Measurements from ENCODE around the gene STAU1. TPM values are rescaled to one million over a fixed set of nuclear protein-coding genes. Genes with fewer than 3 reads are reported as not detected.
"Not testable (repeated sequence)": the region's sequence is repeated elsewhere in the genome, so short reads cannot be mapped to it uniquely, and the experiment has no call there.

The STAU1 gene
- total RNA-seq, 1 experiment from 2014 or later = 66.9 TPM

DNA sequence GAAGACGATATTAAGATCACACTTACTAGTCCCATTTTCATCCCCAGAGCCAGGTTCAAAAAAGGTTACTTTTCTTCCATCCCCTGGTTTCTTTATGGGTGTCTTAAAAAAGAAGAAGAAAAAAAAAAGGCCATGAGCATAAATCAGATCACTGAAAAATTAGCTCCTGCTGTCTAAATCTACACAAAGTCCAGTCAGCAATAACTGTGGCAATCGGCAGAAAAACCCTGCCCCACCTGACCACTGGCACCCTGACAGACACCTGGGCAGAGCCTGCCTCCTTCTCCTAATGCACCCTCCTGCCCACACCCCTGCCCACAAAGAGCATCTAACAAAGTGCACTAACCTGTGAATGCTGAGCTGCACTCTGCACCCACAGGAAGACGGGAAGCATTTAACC lies 69.8 kb downstream of the STAU1 start:
- DNase-seq (ENCODE audit: low read depth) = no peak

DNA sequence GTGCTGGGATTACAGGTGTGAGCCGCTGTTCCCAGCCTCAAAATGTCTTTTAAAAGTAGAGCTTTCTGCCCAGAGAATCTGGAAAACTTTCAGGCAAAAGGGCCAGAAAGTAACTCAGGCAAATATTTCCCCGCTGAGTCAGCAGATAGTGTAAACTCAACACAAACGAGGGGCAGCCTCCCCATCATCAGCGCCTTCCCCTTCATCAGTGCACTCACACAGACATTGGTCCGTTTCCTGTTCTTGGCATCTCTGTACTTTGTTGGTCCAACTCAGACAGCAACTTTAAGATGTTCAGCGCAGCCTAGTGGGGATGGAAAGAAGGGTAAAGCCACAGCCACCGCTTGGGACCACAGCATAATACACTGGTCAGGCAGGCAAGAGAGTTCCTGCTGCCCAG lies 72.6 kb downstream of the STAU1 start:
- DNase-seq (ENCODE audit: low read depth) = no peak

DNA sequence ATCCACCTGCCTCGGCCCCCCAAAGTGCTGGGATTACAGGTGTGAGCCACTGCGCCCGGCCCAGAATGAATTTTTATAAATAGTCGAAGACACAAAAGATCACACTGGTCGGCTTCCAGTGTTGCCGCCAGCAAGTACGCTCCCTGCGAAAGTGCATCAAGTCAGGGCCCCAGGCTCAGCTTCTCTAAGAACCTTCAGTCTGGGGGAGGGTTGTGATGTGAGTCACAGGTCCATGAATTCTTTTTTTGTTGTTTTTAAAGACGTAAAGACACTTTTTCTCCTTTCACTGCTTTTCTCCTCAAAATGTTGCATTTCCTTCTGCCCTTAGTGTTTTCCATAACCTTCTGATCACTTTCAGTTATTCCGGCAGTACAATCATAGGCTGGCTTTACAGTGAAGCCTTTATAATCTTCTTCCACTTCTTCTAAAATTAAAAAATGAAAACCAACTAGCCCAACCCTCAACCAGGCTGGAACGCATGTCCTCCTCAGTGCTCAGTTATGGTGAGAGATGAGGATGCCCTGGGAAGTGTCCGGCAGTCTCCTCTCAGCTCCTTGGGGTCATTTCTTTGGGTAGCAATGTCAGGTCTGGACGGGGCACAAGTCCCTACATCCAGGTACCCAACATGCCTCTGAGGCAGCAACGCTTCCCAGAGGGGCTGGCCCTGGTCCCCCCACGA lies 75.4 kb downstream of the STAU1 start:
- peak; percentile 17 for DNase-seq (ENCODE audit: low read depth)

DNA sequence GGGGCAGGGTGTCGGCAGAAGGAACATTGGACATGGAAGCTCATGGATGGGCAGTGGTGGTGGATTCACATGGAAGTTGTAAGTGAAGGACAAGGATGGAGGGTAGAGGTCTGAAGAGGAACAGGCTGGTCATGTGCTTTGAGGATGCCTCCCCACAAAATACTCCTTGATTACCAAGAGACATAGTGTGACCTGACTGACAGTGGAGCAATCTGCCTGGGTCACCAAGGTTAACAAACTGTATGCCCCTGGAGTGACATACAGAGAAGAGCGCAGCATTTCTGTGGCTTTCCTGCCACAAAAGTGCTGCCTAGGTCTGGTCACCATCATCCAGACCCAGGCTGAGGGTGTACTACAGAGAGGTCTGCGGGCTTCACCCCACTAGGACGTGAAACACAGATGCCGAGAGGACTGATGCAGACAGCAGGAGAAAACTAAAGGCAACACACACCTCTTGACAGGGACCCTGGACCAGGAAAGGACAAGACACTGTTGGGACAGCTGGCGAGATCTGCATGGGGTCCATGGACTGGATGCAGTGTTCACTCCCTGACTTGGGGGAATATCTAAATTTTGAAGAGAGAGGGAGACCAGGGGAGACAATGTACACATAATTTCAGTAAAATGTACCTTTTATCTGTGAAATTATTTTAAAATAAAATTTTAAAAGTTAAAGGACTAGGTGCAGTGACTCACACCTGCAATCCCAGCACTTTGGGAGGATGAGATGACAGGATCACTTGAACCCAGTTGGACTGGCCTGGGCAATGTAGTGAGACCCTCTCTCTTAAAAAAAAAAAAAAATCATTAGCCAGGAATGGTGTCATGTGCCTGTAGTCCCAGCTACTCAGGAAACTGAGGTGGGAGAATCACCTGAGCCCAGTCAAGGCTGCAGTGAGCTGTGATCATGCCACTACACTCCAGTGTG lies 77.1 kb downstream of the STAU1 start:
- DNase-seq (ENCODE audit: low read depth) = no peak

DNA sequence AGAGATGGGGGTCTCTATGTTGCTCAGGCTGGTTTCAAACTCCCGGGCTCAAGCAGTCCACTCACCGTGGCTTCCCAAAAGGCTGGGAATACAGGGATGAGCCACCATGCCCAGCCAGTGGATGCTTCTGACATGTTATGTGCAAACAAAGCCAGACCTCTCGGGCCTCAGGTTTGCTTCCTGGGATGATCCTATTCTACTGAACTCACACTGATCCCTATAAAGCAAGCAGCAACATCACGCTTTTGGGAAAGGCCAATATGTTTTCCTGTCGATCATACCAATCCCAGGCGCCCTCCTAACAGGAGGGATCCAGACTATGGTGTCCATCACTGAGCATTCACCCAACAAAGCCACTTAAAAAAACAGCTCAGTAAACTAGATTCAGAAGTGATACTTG lies 81.8 kb downstream of the STAU1 start:
- DNase-seq (ENCODE audit: low read depth) = no peak

DNA sequence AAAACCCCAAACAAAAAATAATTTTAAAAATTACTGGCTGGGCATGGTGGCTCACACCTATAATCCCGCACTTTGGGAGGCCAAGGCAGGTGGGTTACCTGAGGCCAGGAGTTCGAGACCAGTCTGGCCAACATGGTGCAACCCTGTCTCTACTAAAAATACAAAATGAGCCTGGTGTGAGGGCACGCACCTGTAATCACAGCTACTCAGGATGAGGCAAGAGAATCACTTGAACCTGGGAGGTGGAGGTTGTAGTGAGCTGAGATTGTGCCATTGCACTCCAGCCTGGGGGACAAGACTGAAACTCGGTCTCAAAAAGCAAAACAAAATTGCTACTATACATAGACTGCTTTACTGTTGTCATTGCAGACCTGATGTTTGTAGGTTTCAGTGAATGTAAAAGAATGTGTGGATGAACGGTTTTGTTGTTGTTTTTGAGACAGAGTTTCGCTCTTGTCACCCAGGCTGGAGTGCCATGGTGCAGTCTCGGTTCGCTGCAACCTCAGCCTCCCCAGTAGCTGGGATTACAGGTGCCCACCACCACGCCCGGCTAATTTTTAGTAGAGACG lies 83.1 kb downstream of the STAU1 start:
- DNase-seq (ENCODE audit: low read depth) = not testable (repeated sequence)

DNA sequence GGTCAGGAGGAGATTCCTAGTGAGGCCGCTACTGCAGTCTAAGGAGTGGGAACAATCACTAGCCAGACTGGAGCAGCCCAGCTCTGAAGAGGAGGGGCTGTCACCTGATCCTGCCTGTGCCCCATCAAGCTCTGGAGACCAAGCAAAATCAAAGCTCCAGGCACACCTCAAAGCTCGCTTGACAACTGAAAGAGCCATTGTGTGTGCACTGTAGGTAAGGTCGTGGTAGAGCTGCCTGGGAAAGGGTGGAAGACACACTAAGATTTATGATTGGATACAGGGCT lies 83.8 kb downstream of the STAU1 start:
- DNase-seq (ENCODE audit: low read depth) = no peak

DNA sequence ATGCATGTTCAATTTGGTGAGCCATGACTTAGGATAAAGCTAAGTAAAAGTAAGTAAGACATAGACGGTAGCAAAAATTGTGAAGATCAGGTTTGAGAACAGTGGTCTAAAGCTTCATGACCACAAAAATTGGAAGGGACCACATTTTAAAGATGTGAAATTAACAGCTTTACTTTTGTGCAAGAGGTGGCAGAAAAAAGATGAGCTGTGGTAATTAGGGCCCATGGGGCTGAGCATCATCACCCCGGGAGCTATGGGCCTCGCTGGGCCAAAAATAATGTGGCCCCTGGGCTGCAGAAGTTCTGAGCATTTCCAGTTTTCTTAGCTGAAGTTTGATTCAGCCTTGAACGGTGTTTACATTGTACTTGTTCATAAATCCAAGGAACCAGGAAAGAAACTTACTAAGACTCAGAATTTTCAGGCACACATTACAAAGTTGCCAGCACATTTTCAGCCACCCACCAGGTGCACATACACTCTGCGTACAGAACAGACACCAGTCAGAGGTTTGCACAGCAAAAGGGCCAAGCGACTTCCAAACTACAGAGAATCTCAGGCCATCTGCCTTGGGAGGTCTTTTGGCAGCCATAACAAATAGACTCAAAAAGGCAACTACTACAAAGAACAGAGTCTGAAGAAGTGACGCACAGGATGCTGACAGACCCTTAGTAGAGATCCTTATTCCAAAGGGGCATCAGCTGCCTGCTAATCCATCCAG lies 84.3 kb downstream of the STAU1 start:
- no peak for DNase-seq (ENCODE audit: low read depth)

DNA sequence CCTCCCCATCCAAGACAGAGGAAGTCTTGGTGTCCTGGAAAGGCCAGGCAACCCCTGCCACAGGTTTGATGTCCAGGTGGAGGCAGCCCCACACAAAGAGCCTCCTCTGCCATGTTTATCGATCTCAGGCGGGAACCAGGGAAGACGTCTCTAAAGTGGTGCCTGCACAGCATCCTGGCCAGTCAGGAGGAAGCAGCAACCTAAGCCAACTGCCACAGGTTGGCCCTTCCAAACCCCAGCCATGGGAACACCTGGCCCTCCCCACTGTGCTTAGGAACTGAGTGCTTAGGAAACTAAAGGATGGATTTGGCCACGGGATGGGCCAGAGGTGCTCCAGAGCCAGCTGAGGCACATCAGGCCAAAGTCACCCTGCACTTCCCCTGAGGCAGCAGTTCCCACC lies 85.1 kb downstream of the STAU1 start:
- DNase-seq (ENCODE audit: low read depth) = no peak

DNA sequence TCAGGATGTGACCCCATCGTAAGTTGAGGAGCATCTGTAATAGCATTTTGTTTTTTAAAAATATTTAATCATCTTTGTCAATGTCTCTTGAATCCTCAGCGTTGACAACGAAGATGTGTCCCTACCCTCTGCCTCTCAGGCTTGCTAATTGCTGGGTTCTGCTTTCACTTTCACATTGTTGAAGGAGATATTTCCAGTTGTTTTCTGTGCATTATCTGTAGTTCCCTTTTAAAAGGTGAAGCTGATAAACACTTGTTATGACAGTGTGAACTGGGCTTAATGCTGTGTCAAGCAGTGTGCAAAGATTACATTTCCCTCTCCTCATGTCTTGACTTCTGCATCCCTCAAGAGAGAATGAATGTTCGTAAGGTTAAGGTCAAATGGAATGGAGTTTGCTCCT lies 87.2 kb downstream of the STAU1 start:
- no peak for DNase-seq (ENCODE audit: low read depth)

DNA sequence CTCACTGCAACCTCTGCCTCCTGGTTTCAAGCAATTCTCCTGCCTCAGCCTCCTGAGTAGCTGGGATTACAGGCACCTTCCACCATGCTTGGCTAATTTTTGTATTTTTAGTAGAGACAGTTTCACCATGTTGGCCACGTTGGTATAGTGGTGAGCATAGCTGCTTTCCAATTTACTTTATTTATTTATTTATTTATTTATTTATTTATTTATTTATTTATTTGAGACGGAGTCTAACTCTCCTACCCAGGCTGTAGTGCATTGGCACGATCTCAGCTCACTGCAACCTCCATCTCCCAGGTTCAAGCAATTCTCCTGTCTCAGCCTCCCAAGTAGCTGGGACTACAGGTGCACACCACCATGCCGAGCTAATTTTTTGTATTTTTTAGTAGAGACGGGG lies 87.8 kb downstream of the STAU1 start:
- not testable (repeated sequence) for DNase-seq (ENCODE audit: low read depth)

DNA sequence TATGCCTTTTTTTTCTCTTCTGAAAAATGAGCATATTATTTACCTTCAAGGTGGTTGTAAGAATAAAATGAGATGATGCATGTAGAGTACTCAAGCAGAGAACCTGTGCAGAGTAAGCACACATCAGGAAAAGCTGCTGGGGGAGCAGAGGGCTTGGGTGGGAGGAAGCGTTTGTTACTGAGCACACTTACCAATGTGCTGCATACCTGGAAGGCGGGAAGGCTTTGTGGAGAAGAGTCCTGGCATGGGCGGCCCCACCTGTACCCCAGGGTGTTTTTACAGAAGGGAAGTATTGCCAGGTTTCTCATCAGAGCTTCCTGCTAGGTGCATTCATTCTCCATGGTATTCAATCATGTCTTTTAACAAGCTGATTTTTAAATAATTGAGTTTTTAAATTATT lies 89.1 kb downstream of the STAU1 start:
- DNase-seq (ENCODE audit: low read depth) = no peak

DNA sequence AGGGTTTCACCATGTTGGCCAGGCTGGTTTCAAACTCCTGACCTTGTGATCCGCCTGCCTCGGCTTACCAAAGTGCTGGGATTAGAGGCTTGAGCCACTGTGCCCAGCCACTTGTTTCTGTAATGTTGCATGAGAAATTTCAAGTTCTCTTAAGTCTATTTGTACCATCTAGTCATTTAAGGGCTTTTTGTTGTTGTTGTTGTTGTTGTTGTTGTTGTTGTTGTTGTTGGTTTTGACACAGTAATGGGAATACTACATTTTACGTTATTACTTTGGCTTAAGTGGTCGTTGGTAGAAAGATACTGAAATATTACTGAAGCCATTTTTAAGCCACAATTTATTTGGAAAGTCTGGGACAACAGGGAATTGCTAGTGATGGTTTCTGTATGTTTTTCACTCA lies 90.0 kb downstream of the STAU1 start:
- no peak for DNase-seq (ENCODE audit: low read depth)

DNA sequence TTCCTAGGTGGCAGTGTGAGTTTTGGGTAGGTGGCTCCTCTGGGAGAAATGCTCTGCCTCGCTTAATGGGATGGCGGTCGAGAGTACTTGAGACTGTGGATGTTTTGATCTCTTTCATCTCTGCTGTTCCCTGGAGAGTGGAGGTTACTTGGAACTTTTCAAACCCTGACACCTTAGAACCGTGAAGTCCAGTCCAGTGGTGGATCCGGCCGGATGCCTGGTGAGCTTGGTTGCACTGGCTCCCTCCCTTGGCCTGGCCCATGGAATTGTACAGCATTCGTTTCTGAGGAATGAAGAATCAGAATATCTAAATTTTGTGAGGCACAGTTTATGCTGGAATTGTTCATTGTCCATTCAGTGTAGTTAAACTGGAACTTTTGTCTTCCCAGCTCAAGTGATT lies 91.0 kb downstream of the STAU1 start:
- DNase-seq (ENCODE audit: low read depth) = no peak

DNA sequence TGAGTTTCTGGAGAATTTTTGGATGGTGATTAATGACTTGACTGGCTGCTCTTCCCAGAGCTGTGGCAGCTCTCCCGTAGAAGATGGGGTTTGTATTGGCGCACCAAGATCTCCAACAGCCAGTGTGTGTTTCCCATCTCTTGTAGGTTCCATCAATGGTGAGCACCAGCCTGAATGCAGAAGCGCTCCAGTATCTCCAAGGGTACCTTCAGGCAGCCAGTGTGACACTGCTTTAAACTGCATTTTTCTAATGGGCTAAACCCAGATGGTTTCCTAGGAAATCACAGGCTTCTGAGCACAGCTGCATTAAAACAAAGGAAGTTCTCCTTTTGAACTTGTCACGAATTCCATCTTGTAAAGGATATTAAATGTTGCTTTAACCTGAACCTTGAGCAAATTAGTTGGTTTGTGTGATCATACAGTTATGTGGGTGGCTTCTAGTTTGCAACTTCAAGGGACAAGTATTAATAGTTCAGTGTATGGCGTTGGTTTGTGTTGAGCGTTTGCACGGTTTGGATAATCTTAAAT lies 91.9 kb downstream of the STAU1 start:
- DNase-seq (ENCODE audit: low read depth) = no peak

DNA sequence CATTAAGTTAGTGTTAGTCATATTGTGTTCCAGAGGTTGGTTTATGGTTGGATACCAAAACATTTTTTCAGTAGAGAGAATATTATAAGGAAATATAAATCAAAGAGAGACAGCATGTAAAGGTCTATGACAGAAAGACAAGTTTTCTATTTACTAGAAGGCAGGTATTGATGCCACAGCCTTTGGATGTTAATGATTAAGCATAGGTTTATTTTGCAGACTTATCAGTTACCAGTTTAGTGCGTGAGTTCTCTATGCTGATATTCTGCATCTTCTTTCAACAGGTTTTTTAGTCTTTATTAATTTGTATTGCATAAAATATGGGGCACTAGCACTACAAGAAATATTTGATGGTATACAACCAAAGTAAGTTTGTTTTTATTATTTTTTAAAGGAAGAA lies 96.4 kb downstream of the STAU1 start:
- no peak for DNase-seq (ENCODE audit: low read depth)

DNA sequence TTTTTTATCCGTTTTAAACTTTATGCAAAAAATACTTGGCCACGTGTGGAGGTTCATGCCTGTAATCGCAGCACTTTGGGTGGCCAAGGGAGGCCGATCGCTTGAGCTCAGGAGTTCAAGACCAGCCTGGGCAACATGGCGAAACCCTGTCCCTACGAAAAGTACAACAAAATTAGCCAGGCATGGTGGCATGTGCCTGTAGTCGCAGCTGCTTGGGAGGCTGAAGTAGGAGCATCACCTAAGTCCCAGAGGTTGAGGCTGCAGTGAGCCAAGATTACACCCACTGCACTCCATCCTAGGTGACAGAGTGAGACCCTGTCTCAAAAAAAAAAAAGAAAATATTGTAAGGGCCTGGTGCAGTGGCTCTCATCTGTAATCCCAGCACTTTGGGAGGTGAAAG lies 97.0 kb downstream of the STAU1 start:
- DNase-seq (ENCODE audit: low read depth) = no peak

DNA sequence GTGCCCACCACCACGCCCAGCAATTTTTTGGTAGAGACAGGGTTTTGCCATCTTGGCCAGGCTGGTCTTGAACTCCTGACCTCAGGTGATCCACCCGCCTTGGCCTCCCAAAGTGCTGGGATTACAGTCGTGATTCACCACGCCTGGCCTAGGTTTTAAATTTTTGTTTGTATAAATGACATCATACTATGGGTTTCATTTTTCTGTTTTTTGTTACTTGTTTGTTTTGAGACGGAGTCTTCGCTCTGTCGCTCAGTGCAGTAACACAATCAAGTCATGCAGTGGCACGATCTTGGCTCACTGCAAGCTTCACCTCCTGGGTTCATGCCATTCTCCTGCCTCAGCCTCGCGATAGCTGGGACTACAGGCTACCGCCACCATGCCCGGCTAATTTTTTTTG lies 105.8 kb downstream of the STAU1 start:
- DNase-seq (ENCODE audit: low read depth) = not testable (repeated sequence)

DNA sequence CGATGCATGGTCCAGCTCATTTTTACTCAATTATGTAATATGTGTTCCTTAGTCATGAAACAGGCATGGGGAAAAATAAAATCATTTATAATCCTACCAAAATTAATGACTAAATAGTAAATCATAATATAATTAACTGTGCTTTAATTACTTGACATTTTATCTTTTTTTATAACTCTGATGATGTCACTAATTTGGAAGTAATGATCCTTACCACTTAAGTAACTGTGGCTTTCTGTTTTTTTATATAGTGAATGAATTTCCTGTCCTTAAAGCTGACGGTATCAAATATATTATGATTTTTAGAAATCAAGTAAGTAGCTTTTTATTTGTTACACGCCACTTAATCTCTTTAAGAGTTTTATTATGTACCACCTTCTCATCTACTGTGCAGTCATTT lies 109.8 kb downstream of the STAU1 start:
- DNase-seq (ENCODE audit: low read depth) = no peak

DNA sequence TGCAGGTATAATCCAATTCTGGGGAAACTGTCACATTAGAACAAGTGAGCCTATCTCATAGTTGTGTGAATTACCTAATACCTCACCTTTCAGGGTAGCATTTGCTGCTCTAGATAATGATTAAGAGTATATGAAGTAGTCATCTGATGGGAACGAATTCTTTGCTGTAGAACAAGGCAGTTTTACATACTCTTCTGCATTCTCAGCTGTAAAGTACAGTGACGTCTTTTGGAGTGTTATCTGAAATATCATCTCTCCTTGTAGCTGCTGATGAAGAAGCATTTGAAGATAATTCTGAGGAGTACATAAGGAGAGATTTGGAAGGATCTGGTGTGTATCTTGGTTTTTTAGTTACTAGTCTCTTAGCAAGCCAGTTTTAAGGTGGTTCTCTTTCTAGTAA lies 113.6 kb downstream of the STAU1 start:
- DNase-seq (ENCODE audit: low read depth) = no peak

Data from RPMI7951 (cell line).